ENCODE data around the gene CORIN. TPM values are rescaled to one million over a fixed set of nuclear protein-coding genes. Genes with fewer than 3 reads are reported as not detected.
"Not testable (repeated sequence)": the region's sequence is repeated elsewhere in the genome, so short reads cannot be mapped to it uniquely, and the experiment has no call there.

The CORIN gene
- total RNA-seq, 1 donor from 2014 or later, result 3.4 TPM

GRCh38 chr4:47615385-47615784, 222.5 kb downstream of the CORIN start:
- DNase-seq (ENCODE audit: low spot score), result no peak
- intact Hi-C loops (cut with DNase I), result no loop called here

- intact Hi-C loops (cut with DNase I), result no loop called here
- no peak for DNase-seq (ENCODE audit: low spot score)
Observed at GRCh38 chr4:47612116-47613023, 225.5 kb downstream of the CORIN start.

DNA sequence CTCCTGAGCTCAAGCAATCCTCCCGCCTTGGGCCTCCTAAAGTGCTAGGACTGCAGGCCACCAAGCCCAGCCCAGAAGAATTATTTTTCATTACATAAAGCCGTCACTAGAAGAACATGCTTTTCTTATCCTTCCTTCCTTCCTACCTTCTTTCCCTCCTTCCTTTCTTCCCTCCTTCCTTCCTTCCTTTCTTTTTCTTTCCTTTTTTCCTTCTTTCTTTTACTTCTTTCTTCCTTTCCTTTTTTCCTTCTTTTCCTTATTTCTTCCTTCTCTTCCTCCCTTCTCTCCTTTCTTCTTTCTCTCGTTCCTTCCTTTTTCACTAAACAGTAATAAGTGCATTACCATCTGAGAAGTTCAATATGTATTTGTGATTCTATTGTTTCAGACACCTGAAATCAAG, 231.4 kb downstream of the CORIN start:
- intact Hi-C loops (cut with DNase I), result no loop called here
- DNase-seq (ENCODE audit: low spot score), result no peak

- no peak for DNase-seq (ENCODE audit: low spot score)
- intact Hi-C loops (cut with DNase I), result no loop called here
Observed at GRCh38 chr4:47598896-47599295, 239.0 kb downstream of the CORIN start.

- intact Hi-C loops (cut with DNase I), result no loop called here
- no peak for DNase-seq (ENCODE audit: low spot score)
Observed at GRCh38 chr4:47598320-47598719, 239.5 kb downstream of the CORIN start.

DNA sequence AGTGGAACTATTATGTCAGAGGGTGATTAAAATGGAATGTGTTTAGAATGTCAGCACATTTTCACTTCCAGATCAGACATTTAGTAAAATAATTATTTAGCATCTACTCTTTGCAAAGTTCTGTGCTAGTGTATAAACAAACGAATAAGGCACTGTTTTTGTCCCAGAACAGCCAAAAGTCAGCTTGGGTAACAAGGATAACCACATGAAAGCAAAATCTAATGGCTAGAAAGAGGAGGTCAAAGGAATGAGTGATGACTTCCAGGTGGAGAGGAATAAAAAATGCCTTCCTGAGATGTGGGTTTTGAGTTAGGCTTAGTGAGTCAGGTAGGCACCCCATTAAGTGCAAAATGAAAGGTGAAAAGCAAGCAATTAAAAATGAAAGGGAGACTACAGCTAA, 240.2 kb downstream of the CORIN start:
- DNase-seq (ENCODE audit: low spot score), result no peak
- intact Hi-C loops (cut with DNase I), result no loop called here

- intact Hi-C loops (cut with DNase I), result no loop called here
Observed at GRCh38 chr4:47590325-47590724, 247.5 kb downstream of the CORIN start.

GRCh38 chr4:47579235-47579634, 258.6 kb downstream of the CORIN start:
- no peak for DNase-seq (ENCODE audit: low spot score)
- intact Hi-C loops (cut with DNase I), result no loop called here

More at GRCh38 chr4:47590325-47590724, 247.5 kb downstream of the CORIN start:
- DNase-seq (ENCODE audit: low spot score), result no peak

DNA sequence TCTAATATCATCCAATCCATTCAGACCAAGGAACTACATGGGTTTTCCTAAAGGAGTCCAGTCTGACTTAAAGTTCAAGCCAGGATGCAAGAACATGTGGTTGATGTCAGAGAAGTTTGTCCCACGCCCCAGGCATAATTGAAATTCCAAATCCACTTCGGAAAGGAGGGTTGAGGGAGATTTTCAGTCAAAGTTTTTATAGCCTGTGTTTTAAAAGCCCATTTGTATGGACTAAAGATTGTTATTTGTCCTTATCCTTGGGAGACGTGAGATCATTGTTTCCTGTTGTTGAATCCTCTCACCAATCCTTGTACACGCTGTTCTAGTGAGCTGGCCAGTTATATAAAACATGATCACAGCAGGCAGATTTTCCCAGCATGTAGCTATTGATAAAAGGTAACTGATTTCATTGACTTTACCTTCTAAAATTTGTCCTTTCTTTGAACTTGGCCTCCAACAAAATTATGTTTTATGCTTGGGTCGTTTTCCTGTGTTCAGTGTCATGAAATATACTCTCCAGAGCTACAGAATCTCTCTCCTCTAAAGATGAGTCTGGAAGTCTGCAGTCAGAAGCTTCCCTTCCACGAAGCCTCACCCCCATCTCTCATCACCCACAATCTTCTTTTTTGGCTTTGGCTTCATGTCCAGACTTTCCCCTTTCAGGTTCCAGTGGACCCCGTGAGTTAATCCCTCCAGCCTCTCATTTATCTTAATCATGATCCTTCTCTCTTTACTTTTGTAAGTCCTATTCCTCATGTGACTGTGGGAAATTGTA, 259.9 kb downstream of the CORIN start:
- DNase-seq (ENCODE audit: low spot score), result no peak
- intact Hi-C loops (cut with DNase I), result no loop called here

DNA sequence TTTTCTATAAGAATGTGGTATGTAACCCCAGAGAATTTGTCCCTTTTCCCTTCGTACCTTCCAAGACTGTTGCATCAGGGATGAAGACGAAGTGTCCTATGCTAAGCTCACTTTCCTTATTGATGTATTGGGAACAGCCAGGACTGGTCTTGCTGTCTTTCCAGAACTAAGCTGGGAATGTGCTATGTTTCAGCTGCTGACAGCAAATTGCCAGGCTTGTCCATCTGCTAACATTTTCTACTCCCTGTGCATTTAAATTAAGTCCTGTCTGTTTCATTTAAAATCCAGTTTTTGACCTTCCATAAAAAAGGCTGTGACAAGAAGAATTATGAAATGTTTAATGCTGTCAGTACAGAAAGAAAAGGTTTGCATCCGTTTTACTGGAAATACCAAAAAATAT, 264.9 kb downstream of the CORIN start:
- no peak for DNase-seq (ENCODE audit: low spot score)
- intact Hi-C loops (cut with DNase I), result no loop called here

DNA sequence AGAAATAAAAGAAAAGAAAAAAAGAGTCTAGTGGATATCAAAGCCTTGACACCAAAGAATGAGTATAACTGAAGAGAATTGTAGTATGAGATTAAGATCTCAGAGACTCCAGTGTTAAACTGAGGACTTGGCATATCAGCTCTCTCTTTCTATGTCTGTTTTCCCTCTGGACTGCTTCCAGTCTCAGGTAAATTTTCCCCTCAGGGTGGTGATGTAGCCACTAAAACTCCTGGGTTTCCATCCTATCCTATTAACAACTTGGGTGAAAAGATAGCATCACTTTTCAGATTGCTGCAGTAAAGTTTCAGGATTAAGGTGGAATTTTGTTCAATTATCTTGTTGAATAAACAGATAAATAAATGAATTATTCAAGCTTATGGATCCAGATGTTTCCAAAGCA, 267.1 kb downstream of the CORIN start:
- DNase-seq (ENCODE audit: low spot score), result no peak
- intact Hi-C loops (cut with DNase I), result no loop called here

- intact Hi-C loops (cut with DNase I), result no loop called here
- no peak for DNase-seq (ENCODE audit: low spot score)
Observed at GRCh38 chr4:47567511-47567910, 270.4 kb downstream of the CORIN start.

GRCh38 chr4:47566969-47567368, 270.9 kb downstream of the CORIN start:
- DNase-seq (ENCODE audit: low spot score), result no peak
- intact Hi-C loops (cut with DNase I), result no loop called here

DNA sequence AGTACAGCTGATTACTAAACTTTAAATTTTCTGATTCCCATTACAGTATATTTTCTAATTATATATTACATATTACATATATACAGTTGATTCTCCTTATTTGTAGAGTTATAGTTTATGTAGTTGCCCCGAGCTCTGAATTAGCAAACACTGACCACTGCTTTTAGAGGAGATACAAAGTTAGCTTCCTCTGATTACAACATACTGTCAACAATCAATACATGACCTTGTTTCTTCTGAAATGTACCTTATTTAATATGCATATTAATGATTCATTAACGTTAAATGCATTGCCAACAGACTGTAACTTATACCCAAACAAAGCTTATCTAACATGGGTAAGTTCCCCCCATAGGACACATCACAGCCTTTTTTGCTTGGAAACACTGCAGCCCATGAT, 271.3 kb downstream of the CORIN start:
- intact Hi-C loops (cut with DNase I), result no loop called here
- no peak for DNase-seq (ENCODE audit: low spot score)

GRCh38 chr4:47562297-47562696, 275.6 kb downstream of the CORIN start:
- intact Hi-C loops (cut with DNase I), result no loop called here
- no peak for DNase-seq (ENCODE audit: low spot score)

GRCh38 chr4:47561331-47561730, 276.5 kb downstream of the CORIN start:
- DNase-seq (ENCODE audit: low spot score), result no peak
- intact Hi-C loops (cut with DNase I), result no loop called here

GRCh38 chr4:47560682-47561081, 277.2 kb downstream of the CORIN start:
- intact Hi-C loops (cut with DNase I), result no loop called here

GRCh38 chr4:47557255-47557654, 280.6 kb downstream of the CORIN start:
- DNase-seq (ENCODE audit: low spot score), result no peak
- intact Hi-C loops (cut with DNase I), result no loop called here

More at GRCh38 chr4:47560682-47561081, 277.2 kb downstream of the CORIN start:
- DNase-seq (ENCODE audit: low spot score), result no peak

DNA sequence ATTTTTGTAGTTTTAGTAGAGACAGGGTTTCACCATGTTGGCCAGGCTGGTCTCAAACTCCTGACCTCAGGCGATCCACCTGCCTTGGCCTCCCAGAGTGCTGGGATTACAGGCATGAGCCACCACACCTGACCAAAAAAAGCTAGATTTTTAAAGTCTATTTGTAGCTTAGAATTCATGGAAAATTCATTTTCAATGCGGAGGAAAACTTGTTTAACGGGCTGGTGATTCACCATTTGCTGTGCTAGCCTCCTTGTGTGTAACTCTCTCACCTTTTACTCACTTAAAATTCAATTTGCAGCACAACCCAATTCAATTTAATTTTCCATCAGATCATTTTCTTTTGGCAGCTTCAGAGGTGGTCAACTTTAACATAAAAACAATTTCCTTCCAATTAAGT, 281.9 kb downstream of the CORIN start:
- DNase-seq (ENCODE audit: low spot score); intact Hi-C loops (cut with DNase I): not testable (repeated sequence)

GRCh38 chr4:47553329-47554125, 284.3 kb downstream of the CORIN start:
- intact Hi-C loops (cut with DNase I), result no loop called here
- DNase-seq (ENCODE audit: low spot score), result no peak
